ENCODE measurements around the gene CAMK4. TPM values are rescaled to one million over a fixed set of nuclear protein-coding genes. Genes with fewer than 3 reads are reported as not detected.

CAMK4 gene
- total RNA-seq, 1 experiment from 2014 or later = 6.3 TPM

DNA sequence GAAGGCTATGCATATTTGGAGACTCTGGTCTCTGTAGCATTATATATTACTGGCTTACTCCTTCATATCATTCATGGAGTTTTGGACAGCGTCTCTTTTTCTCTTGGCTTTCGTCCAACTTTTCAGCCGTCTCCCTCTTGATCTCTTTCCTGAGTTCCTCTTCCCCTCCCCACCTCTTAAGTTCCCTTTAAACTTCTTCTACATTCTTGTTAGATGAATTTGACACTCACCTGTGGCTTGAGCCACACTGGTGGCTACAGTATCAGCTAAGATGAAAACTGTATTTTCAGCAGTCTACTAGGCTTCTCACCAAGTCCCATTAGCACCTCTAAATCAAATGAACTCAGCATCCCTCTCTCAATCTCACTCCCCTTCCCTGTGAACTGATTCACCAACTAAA is 160.0 kb downstream of the CAMK4 start:
- Histone ChIP-seq H3K79me1 (ENCODE audit: insufficient read depth, low read depth, low read length, poor library complexity, severe bottlenecking) (no peaks in the 10 kb centered on the region), H3K27me3 (ENCODE audit: insufficient read depth, low read length) (no peaks in the 10 kb centered on the region), H3K14ac (ENCODE audit: insufficient read depth, low read length) (no peak overlapping the region), H4K91ac (ENCODE audit: insufficient read length, low read depth, low read length) (no peak overlapping the region), H3K23me2 (ENCODE audit: insufficient read length, low read depth, low read length, poor library complexity, severe bottlenecking) (no peaks in the 10 kb centered on the region), H2BK5ac (ENCODE audit: insufficient read length, low read length) (no peak overlapping the region), H3K4me2 (ENCODE audit: insufficient read depth, insufficient read length, low read length) (no peak overlapping the region), H4K20me1 (ENCODE audit: control insufficient read depth, insufficient read depth, insufficient read length) (no peaks in the 10 kb centered on the region), H2AFZ (ENCODE audit: low read length) (no peak overlapping the region), H2BK120ac (ENCODE audit: low read depth, low read length, poor library complexity, severe bottlenecking) (no peak overlapping the region), H3K4me1 (ENCODE audit: insufficient read depth, low read length) (no peaks in the 10 kb centered on the region), H3K4ac (ENCODE audit: low read depth, low read length) (no peak overlapping the region), H3K79me2 (ENCODE audit: insufficient read depth, low read length) (no peaks in the 10 kb centered on the region), H3K9me3 (ENCODE audit: control insufficient read depth, low read depth, low read length) (no peaks in the 10 kb centered on the region), H3K27ac (ENCODE audit: insufficient read length, low read depth, low read length) (no peak overlapping the region), H3K23ac (ENCODE audit: insufficient read length, low read depth, low read length) (no peak overlapping the region), H4K8ac (replicated peaks; ENCODE audit: insufficient read length, low read depth, low read length) (no peak overlapping the region), H3T11ph (ENCODE audit: low read length) (no peak overlapping the region), H2BK20ac (ENCODE audit: low read depth, low read length, poor library complexity, severe bottlenecking) (no peak overlapping the region), H4K5ac (ENCODE audit: insufficient read length, low read depth, low read length) (no peak overlapping the region), H2AK5ac (ENCODE audit: insufficient read length, low read length) (no peak overlapping the region), H3K9ac (ENCODE audit: extremely low read depth, insufficient read length, low read length) (no peak overlapping the region), H2BK12ac (ENCODE audit: insufficient read length, low read depth, low read length) (no peak overlapping the region), H3K56ac (ENCODE audit: insufficient read length, low read depth, low read length) (no peak overlapping the region), H3K18ac (ENCODE audit: insufficient read length, low read depth, low read length) (no peak overlapping the region), H2BK15ac (ENCODE audit: low read depth, low read length) (no peak overlapping the region)
- Mint-ChIP-seq H3K9me3 (no peaks in the 10 kb centered on the region), H3K4me3 (no peak overlapping the region), H3K36me3 (ENCODE audit: insufficient read depth in 1 of 3, low read depth in 3 of 3) (no peaks in the 10 kb centered on the region), H3K27ac (no peak overlapping the region), H3K4me1 (peaks cover 0 to 3% of the 10 kb centered on the region in 2 experiments; a peak in 1 of 4 replicates), H3K27me3 (ENCODE audit: low read depth) (no peaks in the 10 kb centered on the region)
- WGBS (ENCODE audit: extremely low coverage, insufficient read length, low lambda C conversion rate) = no CpG with 5 or more reads among the region's 3 CpGs
- DNase-seq = no peak
- TF ChIP-seq, protein P1, sequence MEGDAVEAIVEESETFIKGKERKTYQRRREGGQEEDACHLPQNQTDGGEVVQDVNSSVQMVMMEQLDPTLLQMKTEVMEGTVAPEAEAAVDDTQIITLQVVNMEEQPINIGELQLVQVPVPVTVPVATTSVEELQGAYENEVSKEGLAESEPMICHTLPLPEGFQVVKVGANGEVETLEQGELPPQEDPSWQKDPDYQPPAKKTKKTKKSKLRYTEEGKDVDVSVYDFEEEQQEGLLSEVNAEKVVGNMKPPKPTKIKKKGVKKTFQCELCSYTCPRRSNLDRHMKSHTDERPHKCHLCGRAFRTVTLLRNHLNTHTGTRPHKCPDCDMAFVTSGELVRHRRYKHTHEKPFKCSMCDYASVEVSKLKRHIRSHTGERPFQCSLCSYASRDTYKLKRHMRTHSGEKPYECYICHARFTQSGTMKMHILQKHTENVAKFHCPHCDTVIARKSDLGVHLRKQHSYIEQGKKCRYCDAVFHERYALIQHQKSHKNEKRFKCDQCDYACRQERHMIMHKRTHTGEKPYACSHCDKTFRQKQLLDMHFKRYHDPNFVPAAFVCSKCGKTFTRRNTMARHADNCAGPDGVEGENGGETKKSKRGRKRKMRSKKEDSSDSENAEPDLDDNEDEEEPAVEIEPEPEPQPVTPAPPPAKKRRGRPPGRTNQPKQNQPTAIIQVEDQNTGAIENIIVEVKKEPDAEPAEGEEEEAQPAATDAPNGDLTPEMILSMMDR (conservative IDR thresholded peaks at IDR 0.05) = no peak
